Activated CD4-positive, alpha-beta T cell treated with anti-CD3 and anti-CD28 coated beads, Interleukin-2, amount 50 U/mL, for 48 hours (primary cell): Measurements from ENCODE around the gene ANKRD40.
"Not testable (repeated sequence)": the region's sequence is repeated elsewhere in the genome, so short reads cannot be mapped to it uniquely, and the experiment has no call there.

ENCODE experiments used
- DNase-seq, 2 experiments: peaks; one replicate each; pipeline ENCODE4 v3.0.0-alpha.2; 2020

ANKRD40 gene

GRCh38 chr17:50710650-50711049 lies 2.9 kb upstream of the ANKRD40 start:
- no peak for DNase-seq

GRCh38 chr17:50710025-50710424 lies 2.3 kb upstream of the ANKRD40 start:
- DNase-seq: no peak

GRCh38 chr17:50709053-50709452 lies 1.3 kb upstream of the ANKRD40 start:
- DNase-seq: not testable (repeated sequence)

GRCh38 chr17:50708050-50709000 lies 611 bp upstream of the ANKRD40 start:
- peak in 1 of 2 experiments; percentile 10 for DNase-seq

- DNase-seq: no peak
These were observed 4.6 kb downstream of the ANKRD40 start for GRCh38 chr17:50703162-50703561.

- no peak for DNase-seq
These were observed 8.3 kb downstream of the ANKRD40 start for GRCh38 chr17:50699410-50699809.

- no peak for DNase-seq
These were observed 9.9 kb downstream of the ANKRD40 start for GRCh38 chr17:50697663-50698272.

- no peak for DNase-seq
These were observed 10.7 kb downstream of the ANKRD40 start for GRCh38 chr17:50697062-50697461.

GRCh38 chr17:50696365-50696879 lies 11.3 kb downstream of the ANKRD40 start:
- no peak for DNase-seq

GRCh38 chr17:50693036-50693682 lies 14.6 kb downstream of the ANKRD40 start:
- no peak for DNase-seq

GRCh38 chr17:50692448-50693035 lies 15.2 kb downstream of the ANKRD40 start:
- DNase-seq: no peak

GRCh38 chr17:50691550-50692447 lies 15.9 kb downstream of the ANKRD40 start:
- DNase-seq: no peak

GRCh38 chr17:50690887-50691549 lies 16.7 kb downstream of the ANKRD40 start:
- no peak for DNase-seq

- no peak for DNase-seq
These were observed 17.5 kb downstream of the ANKRD40 start for GRCh38 chr17:50689956-50690886.

- DNase-seq: no peak
These were observed 18.5 kb downstream of the ANKRD40 start for GRCh38 chr17:50689251-50689650.

GRCh38 chr17:50688245-50688644 lies 19.5 kb downstream of the ANKRD40 start:
- no peak for DNase-seq

GRCh38 chr17:50687200-50688066 lies 20.3 kb downstream of the ANKRD40 start:
- no peak for DNase-seq

GRCh38 chr17:50686494-50687199 lies 21.1 kb downstream of the ANKRD40 start:
- DNase-seq: no peak
